NCI-H748 (cell line): ENCODE measurements around the gene LTB.

Experiments
- DNase-seq: peaks from one replicate; lab custom pipeline; 2025; ENCODE audit not compliant: unreplicated experiment; lab: John Stamatoyannopoulos, UW

LTB gene

GRCh38 chr6:31556307-31556706 lies 25.9 kb downstream of the LTB start:
- no peak for DNase-seq

GRCh38 chr6:31551371-31551770 lies 30.9 kb downstream of the LTB start:
- peak; percentile 33 for DNase-seq

DNA sequence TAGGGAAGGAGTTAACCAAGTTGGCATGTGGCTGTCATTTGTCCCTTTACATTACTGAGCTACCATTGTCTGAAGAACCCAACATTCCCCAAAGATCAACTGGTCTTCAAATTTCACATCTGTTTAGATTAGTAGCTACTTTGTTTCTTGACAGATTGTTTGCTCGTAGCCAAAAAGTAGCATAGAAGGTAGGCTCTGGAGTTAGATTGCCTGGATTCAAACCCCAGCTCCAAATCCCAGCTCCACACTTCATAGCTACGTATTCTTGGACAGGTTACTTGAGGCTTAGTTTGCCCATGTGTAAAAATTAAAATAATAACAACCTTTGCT lies 33.7 kb downstream of the LTB start:
- no peak for DNase-seq

- no peak for DNase-seq
These were observed 34.3 kb downstream of the LTB start for GRCh38 chr6:31547727-31548543.

- peak; percentile 99 for DNase-seq
These were observed 35.1 kb downstream of the LTB start, which contains the start of gene NFKBIL1 for GRCh38 chr6:31546958-31547726. Gene NFKBIL1, plus strand, starts transcription at chr6:31547608. Its CDS starts 87 bp downstream, at chr6:31547695.

GRCh38 chr6:31546339-31546957 lies 35.8 kb downstream of the LTB start, which contains the start of gene ATP6V1G2:
Gene ATP6V1G2, minus strand, starts transcription at chr6:31546608. Its CDS starts 49 bp downstream, at chr6:31546559.
- peak; percentile 99 for DNase-seq

DNA sequence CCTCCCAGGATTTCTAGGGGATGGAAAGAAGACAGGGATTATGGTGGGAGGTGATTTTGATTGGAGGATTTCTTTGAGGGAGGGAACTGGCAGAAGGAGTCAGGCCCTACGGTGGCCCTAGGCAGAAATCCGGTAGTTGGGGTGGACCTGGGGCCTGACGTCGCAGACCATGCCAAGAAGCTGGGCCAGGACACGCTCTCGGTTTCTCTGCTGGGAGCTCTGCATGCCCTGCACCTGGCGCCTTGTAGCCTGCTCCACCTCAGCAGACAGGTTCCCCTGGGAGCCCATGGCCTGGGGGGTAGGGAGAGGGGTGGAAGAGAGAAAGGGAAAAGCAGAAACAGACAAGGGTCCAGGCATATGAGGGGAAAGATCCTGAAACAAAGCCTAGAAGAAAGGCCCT lies 36.9 kb downstream of the LTB start:
- no peak for DNase-seq

- no peak for DNase-seq
These were observed 37.5 kb downstream of the LTB start for GRCh38 chr6:31544676-31545075.

DNA sequence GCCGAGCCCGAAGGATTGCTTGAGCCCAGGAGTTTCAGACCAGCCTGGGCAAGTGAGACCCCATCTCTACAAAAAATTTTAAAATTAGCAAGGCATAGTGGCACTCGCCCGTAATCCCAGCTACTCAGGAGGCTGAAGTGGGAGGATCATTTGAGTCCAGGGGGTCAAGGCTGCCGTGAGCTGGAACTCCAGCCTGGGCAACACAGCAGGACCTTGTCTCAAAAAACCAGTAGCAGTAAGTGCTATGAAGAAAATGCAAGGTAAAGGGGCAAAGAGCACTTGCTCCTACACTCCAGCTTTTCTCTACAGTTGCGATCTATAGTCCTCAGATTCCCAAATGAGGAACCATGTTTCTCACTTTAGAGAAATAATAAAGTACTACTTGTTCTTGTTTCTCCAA lies 38.6 kb downstream of the LTB start:
- DNase-seq, result no peak

GRCh38 chr6:31541658-31542521 lies 40.3 kb downstream of the LTB start, which contains the start of gene DDX39B:
Gene DDX39B, minus strand, starts transcription at chr6:31542003. Its CDS starts 1,471 bp downstream, at chr6:31540532.
- DNase-seq, result peak; percentile 99

- peak; percentile 80 for DNase-seq
These were observed 41.1 kb downstream of the LTB start for GRCh38 chr6:31541059-31541657.

GRCh38 chr6:31540640-31541039 lies 41.6 kb downstream of the LTB start:
- DNase-seq, result no peak

- no peak for DNase-seq
These were observed 43.3 kb downstream of the LTB start for GRCh38 chr6:31538805-31539400.

DNA sequence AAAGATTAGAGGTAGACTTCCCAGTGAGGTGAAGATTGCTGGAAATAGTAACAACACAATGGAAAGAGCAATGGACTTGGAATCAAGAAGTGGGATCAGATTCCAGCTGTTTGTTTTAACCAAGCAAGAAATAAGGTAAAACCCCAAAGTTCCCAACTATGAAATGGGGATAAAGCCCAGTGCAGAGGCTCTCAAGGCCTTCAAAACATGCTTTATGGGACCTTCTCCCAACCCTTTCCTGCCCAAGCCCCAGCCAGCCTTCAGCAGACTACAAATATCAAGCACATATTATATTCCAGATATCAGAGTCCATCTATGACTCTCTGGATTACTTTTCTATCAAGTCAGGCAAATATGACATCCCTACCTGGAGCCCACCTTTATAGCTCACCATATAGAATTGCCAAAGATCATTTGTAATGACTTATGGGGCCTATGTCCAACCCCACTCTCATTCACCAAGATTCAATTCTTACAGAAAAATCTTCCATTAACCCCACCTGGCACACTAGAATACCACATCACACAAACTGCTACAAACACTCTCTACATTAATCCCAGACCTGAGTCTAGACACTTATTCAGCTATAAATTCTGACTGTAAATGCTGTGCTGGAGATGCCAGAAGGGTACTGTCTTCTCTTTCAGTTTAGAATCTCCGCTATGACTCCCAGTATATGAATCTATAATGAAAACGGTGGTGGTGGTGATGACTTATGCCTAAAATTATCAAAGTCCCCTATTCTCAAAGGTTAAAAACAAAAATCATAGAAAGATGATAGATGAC lies 46.5 kb downstream of the LTB start:
- DNase-seq, result no peak

DNA sequence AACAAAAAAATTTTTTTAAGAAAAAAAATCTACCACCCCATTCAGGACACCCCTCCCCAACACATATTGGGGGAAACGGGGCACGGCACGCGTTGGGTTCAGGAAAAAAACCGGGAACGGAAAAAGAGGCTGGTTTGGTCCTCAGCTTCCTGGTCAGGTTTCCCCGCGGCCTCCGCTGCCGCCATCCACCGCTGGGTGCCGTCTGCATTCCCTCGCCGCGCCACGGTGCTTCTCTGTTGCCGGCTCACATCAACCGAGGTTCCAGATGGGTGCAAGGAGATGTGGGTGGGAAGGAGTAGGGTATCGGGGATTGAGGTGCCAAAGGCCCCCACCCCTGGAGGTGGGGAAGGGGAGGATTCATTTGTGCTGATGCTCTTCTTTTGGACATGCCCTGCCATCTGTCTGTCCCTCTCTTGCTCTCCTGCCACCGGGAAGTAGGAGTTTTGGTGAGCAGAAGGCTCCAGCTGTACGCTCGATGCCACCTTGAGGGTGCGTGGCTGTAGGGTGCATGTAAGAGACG lies 47.6 kb downstream of the LTB start:
- DNase-seq, result no peak

DNA sequence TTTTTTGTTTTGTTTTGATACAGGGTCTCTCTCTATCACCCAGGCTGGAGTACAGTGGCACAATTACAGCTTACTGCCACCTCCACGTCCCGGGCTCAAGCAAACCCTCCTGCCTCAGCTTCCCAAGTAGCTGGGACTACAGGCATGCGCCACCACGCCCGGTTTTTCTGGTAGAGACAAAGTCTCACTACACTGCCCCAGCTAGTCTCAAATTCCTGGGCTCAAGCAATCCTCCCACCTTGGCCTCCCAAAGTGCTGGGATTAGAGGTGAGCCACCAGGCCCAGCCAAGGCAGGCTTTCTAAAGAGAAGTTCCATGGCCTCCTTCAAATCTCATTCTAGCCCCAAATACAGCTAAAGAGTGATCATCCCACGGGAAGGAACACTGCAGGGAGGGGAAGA lies 48.2 kb downstream of the LTB start:
- no peak for DNase-seq

- no peak for DNase-seq
These were observed 48.8 kb downstream of the LTB start for GRCh38 chr6:31533455-31533841.

DNA sequence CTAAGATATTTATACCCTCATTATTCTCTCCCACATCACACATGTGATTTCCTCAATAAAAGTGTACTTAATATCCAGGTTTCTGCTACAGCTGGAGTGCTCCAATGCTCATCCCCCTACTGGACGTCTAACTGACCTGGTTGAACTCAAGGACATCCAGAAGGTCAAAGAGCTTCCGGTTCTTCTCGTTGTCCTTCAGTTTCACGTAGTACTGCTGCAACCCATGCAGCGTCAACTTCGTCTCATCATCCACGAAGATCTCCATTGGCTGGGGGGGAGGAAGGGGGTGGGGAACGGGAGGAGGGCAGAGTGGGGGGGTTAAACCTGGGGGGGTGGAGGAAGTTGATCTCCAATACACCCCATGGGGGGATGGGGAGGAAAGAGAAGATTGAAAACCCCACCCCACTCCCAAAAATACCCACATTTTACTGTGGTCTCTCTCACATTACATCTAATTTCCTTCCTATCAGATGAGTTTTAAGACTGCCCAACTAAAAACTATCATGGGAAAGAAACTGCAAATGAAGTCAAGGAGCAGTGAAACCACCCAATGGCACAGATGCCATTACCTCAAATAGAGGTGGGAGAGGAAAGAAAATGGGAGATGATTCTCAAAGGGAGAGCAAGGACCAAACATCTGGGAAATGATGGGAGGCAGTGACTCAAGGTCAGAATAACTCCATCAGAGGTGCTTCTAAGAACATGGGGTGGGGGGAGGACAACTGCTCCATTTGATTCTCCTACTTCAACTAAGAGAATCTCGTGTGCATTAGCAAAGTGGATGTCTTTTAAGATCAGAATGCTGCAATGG lies 49.4 kb downstream of the LTB start:
- DNase-seq, result no peak
